GM12864 (cell line): ENCODE results near the gene CFD.

Source experiments
- DNase-seq: peaks from one replicate; pipeline ENCODE4 v3.0.0-alpha.2; 2011; ENCODE audit warnings: low read depth
- H3K4me3 ChIP-seq: 2 replicates; pipeline ENCODE4 v1.5.1; 2011; ENCODE audit warnings: mild to moderate bottlenecking, low read depth, low read length, control low read depth
- CTCF ChIP-seq: IDR thresholded peaks from 2 replicates; pipeline ENCODE4 v1.5.1; 2011; ENCODE audit warnings: low read depth, mild to moderate bottlenecking, moderate library complexity, low read length, control low read depth, inconsistent platforms; ENCODE audit errors: missing control alignments

The CFD gene

DNA sequence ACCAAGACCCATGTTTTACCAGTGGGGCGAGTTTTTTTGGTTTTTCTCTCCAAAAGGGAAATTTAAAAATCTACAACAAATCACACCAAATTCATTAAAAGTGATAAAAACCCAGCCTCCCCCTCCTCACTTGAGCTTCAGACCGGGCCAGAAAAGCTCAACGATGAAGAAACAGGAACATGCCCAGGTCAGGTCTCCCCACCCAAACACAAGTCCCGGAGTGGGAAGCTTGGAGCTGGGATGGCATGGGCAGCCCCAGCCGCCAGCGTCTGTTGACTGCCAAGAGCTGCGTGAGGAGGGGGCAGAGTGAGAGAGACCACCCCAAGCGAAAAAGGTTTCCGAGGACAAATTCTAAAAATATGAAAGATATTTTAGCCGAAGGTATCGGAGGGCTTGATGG lies 37.5 kb downstream of the CFD start:
- H3K4me3 ChIP-seq: no peak overlapping the region
- DNase-seq: no peak

GRCh38 chr19:897442-898039 lies 38.1 kb downstream of the CFD start:
- no peak overlapping the region for H3K4me3 ChIP-seq
- no peak for DNase-seq
- TF ChIP-seq CTCF: no peak

More for the DNA sequence above, 37.5 kb downstream of the CFD start:
- TF ChIP-seq CTCF: no peak

DNA sequence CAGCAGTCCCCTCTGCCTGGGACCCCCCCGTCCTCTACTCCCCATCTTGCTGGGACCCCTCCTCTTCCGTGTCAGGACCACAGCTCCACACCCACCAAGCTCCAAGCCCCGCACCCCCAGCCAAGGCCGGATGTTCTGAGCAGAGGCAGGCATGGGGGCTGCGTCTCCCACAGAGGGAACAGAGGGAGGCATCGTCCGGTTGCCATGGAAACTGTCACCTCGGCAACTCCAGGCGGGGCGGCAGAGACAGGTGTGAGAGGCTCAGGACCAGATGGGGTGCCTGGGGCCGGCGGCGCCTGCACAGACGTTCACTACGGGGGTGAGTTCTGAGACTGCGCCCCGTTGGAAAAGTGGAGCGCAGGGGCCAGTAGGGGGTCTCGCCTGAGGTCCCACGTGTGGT lies 39.2 kb downstream of the CFD start:
- no peak for DNase-seq
- TF ChIP-seq CTCF: no peak
- no peak overlapping the region for H3K4me3 ChIP-seq

DNA sequence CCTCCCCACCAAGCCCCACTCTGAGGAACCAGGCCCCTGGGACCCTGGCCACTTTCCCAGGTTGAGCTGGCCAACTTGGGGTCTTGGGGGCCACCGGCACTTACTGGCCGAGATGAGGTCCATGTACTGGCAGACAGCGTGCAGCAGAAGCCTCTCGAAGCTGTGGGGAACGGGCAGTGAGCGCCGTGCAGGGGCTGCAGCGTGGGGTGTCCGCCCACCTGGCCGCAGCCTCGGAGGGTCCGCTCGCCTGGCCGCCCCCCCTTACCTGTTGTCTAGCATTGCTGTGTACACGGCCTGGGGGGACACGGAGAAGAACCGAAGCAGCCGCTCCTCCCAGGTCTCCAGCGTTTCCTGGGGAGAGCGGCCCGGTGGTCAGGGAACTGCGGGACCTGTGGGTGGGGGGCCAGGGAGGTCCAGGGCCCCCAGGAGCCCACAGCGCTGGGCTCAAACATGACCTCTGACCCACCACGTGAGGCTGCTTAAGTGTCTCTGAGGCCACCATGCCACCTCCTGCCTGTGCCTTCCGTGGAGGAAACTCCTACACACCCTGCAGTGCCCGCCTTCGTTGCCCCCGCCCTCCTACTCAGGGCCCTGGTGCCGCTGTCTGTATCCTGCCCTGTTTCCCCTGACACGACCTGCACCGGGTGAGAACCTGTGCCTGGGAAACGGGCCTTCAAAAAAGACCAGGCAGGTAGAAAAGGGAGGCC lies 40.0 kb downstream of the CFD start:
- DNase-seq: no peak
- no peak for TF ChIP-seq CTCF
- no peak overlapping the region for H3K4me3 ChIP-seq

DNA sequence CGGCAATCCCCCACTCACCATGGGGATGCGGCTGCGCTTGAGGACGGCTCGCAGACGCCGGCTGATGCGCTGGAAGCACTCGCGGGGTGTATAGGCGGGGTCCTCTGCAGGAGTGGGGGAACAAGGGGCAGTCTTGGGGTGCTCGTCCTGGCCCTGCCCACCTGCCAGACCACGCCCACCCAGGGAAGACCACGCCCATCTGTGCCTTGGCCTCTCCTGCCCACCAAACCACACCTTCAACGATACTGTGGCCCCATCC lies 40.5 kb downstream of the CFD start:
- no peak for DNase-seq
- no peak overlapping the region for H3K4me3 ChIP-seq
- TF ChIP-seq CTCF: no peak

DNA sequence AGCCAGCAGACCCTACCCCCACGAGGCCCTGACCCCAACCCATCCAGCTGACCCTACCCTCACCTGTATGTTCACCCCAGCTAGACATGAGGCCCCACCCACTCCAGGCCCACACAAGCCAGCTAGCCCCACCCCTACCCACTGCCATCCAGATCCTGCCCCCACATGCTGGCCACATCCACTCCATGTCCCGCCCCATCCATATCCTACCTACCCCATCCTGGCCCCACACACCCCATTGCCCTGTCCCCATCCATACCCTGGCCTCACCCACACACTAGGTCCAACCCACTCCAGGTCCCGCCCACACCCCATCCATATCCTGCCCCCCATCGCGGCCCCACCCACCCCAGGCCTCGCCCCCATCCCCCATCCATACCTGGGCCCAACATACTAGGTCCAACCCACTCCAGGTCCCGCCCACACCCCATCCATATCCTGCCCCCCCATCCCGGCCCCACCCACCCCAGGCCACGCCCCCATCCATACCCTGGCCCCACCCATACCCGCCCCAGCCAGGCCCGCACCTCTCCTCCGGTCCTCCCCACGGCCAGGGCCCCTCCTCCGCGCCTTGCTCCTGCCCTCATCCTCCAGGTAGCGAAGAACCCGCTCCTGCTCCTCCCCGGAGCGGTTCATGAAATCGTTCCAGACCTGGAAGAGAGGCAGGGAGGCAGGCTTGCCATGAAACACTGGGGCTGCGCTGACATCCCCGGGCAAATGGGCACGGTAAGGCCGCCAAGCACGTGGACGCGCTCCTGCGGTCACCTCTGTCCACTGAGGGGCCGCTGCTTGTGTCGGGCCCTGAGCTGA lies 41.0 kb downstream of the CFD start:
- no peak for TF ChIP-seq CTCF
- no peak for DNase-seq
- H3K4me3 ChIP-seq: no peak overlapping the region
